NCI-H524 (cell line): ENCODE results near the gene SLC2A9.
A peak's percentile ranks its signal among the peaks of the same experiment; 100 is the strongest.

ENCODE experiments used
- DNase-seq, 2 experiments: peaks; one replicate each; lab custom pipeline; 2025; lab: John Stamatoyannopoulos, UW

SLC2A9 gene

DNA sequence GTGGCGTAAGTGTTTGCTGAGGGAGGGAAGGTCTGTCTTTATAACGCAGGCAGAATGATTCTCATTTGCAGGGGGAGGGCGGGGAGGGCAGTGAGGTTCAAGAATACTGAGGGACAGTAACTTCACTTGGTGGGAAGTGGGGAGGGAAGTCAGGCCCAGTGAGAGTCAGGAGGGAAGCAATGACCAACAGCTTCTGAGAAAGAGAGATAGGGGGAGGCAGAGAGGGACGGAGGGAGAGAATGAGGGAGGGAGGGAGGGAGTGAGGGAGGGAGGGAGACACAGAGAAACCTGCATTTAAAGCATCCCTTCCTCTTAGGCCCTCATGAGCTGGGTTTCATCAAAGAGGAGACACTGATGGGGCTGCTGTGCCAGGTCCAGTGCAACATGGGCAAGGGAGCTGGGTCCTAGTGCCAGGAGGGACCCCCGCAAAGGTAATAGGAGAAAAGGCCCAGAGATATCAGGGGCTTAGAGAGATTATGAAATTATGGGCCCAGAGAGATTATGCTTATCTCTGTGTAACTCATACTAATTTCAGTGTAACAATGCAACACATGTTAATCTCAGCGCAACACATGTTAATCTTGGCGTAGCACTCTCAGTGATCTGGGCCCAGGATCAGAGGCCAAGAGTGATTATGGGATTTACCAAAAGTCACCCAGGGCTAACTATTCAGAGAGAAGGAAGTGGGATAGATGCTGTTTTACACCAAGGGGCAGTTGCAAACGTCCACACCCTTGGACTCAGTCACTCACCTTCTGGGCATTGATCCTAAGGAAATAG lies 127.8 kb downstream of the SLC2A9 start:
- peak in 1 of 2 experiments; percentile 32 for DNase-seq

DNA sequence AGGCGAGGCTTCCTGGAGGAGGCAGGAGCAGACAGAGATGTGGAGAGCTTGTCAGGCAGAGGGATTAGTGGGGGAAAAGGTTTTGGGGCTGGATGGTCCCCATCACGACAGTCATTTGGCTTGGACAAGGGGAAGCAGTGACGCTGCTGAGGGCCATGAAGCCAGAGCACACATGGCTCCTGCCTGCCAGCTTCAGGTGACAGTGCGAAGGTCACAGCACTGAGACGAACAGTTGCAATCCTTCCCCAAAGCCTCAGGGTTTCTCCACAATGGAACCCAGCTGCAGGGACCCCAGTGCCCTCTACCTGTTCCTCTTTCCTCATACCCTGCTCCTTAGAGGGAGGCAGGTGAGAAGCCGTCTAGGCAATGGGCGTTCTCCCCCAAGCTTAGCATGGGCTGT lies 129.6 kb downstream of the SLC2A9 start:
- no peak for DNase-seq

DNA sequence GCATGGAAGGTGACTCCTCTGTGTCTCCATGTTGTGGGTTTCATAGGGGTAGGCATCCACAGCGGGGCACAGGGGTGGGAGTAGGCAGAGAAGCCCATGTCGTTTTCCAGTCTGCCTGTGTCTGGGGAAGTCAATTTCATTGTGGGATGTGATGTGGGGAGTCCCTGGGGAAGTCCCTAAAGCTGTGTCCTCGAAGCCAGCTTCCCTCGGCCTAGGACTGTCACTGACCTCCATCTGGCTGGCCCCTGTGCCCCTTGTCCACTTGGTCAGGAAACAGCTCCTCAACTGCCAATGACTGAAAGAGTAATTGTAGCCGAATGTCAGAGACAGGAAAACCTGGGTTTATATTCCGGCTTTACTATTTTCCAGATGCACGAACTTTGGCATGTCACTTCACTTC lies 130.2 kb downstream of the SLC2A9 start:
- DNase-seq, result no peak

DNA sequence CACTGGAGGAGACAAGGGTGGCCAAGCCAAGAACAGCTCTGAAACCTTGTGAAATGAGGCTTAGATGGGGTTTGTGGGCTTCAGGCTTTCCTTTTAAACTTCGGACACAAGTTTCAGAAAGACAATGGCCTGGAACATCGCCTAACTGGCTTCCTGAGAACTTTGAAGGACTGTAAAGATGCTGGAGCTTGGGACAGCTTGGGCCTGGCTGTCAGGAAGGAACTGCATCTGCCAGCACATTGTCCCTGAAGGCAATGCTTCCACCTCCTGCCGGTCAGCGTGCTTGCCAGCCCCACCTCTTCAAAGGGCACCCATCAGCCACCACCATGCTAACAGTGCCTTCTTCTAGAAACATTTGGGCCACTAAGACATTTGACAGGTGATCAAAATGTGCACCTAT lies 132.0 kb downstream of the SLC2A9 start:
- no peak for DNase-seq

DNA sequence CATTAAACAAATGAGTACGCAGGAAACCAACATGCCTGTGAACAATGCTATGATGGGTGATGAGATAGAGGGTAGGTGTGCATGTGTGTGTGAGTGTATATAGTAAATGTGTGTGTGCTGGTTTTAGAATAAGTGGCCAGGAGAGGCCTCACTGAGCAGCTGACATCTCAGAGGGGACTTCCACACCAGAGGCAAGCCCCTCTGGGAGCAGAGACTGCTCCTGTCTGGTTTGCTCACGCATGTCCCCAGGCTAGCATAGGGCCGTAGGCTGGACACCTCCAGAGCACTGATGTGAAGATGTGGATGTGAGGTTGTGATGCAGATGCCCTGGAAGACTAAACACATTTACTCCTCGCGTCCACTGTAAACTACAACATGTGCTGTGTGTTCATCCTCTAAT lies 135.3 kb downstream of the SLC2A9 start:
- DNase-seq, result no peak

DNA sequence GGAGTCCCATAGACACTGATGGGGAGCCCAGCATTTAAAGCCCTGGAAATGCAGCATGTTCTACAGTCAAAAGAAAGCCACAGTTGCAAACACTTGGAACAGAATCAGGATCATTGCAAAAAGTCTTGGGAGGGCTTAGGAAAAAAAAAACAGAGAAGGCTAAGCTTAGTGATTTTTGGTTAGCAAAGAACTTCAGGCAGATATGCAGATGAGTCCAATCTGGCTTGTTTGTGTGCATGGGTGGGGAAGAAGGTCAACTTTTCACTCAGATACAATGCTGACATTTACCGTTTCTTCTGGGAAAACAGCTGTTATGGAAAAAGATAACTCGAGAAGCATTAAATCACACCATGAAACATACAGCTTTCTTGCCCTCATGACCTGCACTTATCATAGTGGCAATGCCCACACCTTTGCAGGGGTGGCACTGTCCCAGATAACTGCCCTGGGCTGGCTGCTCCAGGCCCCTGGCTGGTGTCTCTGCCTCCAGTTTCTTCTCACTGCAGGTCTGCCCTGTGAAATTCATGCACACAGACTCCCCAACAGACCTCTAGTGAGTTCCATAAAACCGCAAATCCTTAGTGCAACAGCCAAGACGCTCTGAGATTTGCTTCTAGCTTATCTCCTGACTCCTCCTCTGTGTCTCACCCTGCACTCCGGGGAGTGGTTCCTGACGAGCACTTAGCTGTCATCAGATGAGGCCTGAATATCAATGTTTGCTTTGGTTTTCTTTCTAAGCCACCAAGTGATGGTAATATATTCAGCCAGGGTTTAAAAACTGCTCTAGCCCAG lies 140.7 kb downstream of the SLC2A9 start:
- no peak for DNase-seq

DNA sequence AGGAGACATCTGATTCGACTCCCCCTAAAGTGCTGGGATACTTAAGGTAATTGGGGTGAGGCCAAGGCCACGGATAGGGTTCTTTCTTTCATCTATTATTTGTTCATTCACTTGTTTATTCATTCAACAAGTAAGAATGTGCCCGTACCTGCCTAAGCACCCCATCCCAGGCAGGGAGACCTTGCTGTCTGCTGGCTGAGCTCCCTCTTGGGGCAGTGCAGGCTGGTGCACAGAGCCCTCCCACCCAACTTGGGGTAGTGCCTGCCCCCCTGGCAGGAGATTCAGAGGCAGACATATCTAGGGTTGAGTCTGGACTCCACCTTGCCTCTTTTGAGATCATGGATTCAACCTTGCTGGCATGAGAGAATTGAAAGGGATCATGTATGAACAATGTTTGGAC lies 144.2 kb downstream of the SLC2A9 start:
- no peak for DNase-seq

DNA sequence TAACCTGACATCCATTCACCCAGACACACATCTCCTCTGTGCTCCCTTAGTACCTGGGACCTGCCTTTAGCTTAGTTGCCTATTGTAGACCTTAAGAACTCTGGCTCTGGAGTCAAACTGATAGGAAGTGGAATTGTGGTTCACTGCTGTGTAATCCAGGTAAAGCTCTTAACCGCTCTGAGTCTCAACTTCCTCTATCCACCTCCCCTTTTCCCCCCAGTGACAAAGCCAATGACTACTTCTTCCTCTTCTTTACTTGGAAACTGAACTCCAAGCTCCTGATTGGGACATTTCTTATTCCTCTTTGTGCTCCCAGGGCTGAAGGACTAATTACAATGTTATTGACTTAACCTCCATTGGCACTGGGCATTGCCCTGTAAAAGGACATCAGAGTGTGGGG lies 145.8 kb downstream of the SLC2A9 start:
- no peak for DNase-seq

DNA sequence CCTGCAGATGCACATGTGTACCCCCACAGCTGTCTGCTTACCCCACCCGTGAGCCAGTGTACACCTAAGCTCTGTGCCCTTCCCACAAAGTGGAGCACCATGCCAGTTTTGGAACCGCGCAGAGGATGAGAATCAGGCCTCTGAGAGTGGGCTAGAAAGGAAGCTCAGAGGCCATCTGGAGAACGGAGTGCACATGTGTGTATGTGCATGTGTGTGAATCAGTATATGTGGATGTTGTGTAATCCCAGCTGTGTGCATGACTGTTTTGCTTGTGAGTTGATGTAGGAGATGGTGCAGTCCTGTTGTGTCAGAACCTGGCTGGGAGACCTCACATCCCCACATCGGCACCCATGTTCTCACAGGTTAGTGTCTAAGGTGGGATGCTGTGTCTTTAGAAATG lies 146.9 kb downstream of the SLC2A9 start:
- no peak for DNase-seq

DNA sequence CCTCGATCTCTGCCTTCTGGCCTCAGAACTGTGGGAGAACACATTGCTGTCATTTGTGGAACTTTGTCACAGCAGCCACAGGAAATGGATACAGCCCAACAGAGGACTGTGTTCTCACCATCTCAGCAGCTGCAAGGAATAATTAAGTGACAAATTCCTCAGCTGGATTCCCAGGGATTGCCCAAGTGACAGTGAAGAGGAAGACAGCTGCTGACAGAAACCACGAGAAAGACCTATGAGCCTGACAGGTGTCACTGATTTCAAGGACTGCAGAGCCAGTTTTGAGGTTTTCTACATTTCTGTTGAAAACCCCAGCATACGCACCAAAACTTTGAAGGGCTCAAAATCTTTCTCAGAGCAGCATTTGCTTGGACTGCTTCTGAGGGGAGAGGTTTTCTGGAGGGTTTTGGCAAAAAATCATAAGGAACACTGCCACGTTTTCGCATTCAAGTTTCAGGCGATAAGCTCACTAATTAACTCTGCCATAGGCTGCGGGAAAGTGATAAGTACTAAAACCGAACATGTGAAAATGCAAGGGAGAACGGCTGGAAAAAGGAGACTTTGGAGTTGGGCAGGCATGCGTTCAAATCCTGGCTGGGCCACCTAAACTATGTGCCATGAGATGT lies 151.0 kb downstream of the SLC2A9 start:
- peak in 1 of 2 experiments; percentile 34 for DNase-seq

DNA sequence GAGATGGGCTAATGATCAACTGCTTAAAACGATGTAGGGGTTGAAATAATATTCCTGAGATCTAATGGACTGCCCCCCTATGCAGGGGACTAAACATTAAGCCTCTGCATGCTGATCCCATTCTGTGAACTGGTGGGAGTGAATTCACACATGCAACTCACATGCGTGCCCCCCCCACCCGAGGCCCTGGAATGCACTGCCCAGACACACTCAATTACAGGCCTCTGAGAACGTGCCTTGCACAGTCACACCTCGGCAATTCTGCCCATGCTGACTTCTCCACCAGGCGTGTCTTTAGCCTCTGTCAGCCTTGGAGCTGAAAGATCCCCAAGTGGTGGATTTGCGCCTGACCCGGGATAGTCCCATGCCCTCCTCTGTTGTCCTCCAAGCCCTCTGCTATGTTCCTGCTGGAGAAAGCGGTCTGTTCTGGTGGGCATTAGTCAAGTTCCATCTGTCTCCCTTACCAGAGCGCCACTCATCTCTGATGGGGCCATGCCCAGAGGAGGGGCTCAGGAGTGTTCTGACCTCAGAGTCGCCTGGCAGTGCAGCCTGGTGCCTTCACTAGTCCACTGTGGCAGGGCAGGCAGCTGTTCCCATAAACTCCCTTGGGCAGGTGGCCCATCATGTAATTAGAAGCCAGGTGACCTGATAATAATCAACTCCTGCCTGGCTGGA lies 153.4 kb downstream of the SLC2A9 start:
- peak; percentile 91 to 92 for DNase-seq

DNA sequence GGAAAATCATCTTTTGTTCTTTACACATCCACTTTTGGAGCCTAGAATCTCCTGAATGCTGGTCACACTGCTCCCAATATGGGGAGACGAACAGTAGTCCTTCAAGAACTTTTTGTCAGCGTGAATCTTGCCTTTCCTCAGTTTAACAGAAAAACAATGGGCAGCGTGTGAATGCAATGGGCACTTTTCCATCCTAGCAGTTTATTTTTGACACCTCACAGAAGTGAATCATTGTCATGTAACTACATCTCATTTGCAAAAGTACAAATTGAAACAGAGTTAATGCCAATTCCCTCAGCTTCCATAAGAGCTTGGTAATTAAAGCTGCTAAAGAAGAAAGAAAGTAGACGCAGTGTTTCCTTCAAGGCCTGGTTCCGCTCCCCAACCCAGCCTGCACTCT lies 154.4 kb downstream of the SLC2A9 start:
- no peak for DNase-seq

DNA sequence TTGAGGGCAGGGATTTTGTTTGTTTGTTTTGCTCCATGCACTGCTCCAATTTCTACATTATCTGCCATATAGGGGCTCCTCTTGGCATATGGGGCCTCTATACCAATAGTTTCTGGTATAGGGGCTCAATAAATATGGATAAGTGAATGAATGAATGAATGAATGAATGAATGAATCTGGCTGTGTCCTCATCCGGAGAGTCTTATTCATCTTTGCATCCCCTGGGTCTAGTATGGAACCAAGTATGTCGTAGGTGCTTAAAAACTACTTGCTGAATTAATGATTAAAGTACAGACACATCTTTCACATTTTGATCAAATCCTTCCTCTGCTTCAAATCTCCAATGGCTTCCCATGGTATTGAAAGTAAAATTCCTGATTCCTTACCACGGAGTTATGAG lies 159.7 kb downstream of the SLC2A9 start:
- DNase-seq, result no peak

DNA sequence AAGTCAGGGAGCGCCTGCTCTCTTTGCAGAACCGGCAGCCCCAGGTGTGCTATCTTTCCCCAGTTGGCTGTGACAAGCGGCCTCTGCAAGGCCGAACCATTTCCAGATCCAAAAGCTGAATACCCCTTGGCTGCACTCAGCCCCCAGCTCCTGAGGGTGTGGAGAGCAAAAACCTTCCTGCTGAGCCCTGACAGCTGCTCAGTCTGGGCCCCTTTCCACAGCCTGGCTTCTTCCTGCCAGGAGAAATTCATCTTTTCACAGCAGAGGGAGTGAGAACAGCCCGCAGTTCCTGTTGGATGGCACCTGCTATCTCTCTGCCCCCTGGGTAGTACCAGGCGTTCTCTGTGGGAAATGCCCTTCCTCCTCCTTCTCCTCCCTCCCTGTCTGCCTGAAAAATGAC lies 161.5 kb downstream of the SLC2A9 start:
- no peak for DNase-seq

DNA sequence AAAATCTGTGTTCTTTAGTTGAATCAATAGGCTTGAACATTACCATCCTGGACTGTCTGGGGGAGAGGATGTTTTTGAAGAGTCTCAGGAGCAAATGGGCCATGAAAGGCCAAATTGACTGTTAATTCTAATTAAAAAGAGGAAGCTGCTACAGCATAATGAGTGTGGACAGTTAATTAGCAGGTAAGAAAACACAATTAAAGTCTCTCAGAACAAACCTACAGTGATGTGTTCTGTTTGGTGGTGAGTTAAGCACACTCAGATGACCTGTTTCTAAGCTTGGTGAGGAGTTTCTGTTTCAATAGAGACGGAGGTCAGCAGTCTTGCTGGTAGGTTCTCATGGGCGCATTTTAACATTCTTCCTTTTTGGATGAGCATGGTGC lies 171.8 kb downstream of the SLC2A9 start:
- no peak for DNase-seq

DNA sequence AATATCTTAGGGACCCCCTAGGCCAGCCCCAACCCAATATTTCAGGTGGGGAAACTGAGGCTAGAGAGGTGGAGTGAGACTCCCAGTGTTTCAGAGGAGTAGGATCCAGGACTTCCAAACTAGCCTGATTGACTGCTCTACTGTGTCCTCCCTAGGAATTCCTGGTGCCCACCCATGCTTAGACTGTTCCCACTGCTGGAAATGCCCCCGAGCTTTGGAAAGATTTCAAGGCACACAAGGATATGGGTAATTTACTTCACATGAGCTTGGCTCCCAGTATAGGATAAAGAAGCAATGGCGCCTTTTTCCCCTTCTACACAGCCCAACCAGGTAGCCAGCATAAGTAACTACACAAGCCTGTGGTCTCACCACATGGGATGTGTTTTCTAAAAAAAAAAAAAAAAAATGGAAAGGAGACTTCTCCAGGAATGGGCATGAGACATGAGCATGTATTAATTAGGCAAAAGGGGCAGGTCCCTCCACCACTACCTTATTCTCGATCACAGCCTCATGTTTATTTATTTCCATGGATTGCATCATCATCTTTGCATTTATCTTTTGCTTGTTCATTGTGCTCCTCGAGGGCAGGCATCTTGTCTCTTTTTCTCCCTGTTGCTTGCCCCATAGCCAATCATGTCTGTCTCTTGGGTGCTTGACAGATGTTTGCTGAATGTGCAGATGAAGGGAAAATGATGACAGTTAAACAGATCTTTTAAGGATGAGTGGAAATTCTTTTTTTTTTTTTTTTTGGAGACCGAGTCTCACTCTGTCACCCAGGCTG lies 173.1 kb downstream of the SLC2A9 start:
- DNase-seq, result no peak

DNA sequence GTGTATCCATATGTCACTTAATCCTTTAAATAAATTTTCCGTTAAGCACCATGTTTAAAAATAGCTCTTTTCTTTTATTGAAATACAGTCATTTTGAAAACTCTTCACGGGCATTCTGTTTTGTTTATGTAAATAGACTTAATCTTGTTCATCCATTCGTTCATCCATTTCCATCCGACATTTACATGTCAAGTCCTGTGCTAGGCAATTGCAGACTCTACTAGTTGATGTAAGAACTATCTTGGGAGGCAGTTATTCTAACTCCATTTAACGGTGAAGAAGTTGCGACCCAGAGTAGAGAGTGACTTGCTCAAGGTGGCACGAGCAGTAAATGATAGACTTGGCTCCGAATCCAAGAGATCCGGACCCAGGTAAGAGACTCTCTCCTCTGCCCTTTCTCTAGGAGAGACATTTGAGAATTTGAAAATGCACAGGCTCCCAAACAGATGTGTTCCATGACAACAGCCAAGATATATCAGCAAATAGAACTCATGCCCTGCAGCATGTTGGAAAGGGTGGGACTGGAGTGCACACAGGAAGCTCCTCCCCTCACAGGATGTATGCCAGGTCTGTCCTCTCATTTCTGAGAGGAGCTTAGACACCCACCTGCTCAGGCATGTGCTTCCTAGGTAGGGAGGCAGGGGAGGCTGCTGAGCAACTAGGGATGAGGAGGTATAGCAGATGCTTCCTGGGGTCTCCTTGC lies 175.4 kb downstream of the SLC2A9 start:
- peak; percentile 72 to 80 for DNase-seq

DNA sequence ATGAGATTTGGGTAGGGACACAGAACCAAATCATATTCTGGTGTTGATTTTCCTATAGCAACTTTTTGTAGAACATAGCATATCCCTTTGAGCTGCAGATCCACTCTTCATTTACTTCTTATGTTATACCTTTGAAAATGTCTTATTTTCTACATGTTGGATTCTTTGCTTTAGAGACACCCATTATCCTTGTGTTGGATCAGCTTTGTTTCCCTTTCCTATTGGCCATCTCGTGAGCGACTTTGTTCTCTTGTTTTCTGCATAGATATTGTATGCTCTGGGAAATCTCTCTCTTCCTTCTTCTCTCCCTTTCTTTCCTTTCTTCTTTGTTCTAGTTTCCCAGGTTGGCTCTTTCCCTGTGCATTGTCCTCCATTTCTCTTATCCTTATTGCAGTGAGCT lies 180.2 kb downstream of the SLC2A9 start:
- no peak for DNase-seq

DNA sequence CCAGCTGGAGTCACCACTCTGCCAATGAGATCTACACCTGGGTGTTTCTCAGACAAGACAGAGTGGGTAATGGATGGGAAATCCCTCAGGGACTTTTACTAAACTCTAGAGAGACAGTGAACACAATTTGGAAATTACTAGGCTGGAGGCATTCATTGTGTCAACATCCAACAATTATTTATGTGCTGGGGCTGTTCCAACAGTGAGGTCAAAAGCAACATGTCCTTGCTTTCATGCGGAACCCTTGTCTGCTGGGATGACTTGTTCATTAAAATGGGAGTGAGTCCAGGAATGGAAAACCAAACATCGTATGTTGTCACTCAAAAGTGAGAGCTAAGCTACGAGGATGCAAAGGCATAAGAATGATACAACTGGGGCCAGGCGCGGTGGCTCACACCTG lies 185.9 kb downstream of the SLC2A9 start:
- DNase-seq, result no peak

DNA sequence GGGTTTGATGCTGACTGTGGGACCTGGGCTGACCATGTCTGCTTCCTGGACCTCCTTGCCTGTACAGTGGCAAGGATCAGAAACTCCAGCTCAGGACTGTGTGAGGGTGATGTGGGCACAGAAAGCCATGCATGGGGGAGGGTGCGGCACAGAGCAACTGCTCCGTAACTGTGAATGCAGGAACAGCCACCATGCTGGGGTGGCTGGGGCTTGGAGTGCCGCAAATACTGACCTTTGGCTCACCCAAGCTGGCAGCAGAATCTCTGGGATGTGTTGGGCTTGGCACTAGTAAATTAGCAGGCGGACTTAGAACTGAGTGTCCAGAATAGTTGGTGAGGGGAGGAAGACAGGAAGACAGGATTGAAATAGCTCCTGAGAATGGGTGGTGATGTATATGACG lies 187.9 kb downstream of the SLC2A9 start:
- DNase-seq, result no peak

DNA sequence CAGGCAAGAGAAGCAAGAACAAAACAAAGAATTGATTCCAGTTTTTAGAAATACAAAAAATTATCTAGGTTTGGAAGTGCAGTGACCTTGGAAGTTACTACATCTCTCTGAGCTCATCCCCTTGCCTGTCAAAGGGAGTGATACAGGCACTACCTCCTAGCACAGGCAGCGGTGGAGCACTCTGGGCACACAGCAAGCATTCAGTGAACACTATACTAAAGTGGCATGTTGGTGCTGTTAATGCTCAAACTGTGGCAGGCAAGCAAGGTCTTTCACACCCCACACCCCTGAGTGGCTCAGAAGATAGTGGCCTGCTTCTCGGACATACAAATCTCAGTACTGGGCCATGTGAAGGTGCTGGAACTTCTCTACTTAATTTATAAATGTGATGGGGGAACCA lies 188.7 kb downstream of the SLC2A9 start:
- no peak for DNase-seq
